ENCODE results near the gene GRHL1.

DNA sequence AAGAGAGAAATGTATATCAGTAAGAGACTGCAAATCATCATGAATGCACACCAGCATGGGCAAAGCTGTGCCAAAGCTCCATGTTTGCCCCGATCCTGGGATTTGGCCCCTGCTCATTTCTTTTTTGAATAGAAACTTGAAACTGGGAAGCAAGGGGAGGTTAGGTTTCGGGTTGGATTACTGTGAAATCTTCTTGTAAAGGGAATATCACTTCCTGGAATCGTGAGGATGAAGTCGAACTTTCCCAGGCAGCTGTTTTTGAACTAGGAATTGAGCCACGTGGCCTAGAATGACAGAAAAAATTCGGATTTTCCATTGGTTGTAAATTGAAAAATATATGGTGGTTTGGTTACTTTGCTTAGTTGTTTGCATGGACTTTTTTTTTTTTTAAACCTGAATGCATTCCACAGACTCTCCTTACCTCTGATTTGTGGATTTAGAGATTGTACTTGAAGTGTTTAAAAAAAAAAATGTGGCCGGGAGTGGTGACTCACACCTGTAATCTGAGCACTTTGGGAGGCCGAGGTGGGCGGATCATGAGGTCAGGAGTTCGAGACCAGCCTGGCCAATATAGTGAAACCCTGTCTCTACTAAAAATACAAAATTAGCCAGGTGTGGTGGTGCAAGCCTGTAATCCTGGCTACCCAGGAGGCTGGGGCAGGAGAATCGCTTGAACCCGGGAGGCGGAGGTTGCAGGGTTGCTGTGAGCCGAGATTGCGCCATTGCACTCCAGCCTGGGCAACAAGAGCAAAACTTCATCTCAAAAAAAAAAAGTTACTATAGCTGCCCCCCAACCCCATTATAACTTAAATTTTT lies 32.1 kb downstream of the GRHL1 start:
- TF ChIP-seq POLR2AphosphoS5 (IDR thresholded peaks at IDR 0.05; ENCODE audit: low read depth, low read length), result no peak
- TF ChIP-seq, protein P1, sequence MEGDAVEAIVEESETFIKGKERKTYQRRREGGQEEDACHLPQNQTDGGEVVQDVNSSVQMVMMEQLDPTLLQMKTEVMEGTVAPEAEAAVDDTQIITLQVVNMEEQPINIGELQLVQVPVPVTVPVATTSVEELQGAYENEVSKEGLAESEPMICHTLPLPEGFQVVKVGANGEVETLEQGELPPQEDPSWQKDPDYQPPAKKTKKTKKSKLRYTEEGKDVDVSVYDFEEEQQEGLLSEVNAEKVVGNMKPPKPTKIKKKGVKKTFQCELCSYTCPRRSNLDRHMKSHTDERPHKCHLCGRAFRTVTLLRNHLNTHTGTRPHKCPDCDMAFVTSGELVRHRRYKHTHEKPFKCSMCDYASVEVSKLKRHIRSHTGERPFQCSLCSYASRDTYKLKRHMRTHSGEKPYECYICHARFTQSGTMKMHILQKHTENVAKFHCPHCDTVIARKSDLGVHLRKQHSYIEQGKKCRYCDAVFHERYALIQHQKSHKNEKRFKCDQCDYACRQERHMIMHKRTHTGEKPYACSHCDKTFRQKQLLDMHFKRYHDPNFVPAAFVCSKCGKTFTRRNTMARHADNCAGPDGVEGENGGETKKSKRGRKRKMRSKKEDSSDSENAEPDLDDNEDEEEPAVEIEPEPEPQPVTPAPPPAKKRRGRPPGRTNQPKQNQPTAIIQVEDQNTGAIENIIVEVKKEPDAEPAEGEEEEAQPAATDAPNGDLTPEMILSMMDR (IDR thresholded peaks at IDR 0.05; ENCODE audit: control extremely low read depth in 1 of 3, insufficient read depth in 1 of 3, low read depth in 1 of 3, low read length in 3 of 3), result no peak
- no peak for TF ChIP-seq EZH2 (IDR thresholded peaks at IDR 0.05; ENCODE audit: low read depth, low read length, severe bottlenecking)
- no peak for TF ChIP-seq CHD2 (IDR thresholded peaks at IDR 0.05; ENCODE audit: low read length)
- TF ChIP-seq NRF1 (IDR thresholded peaks at IDR 0.05; ENCODE audit: low read depth, low read length), result no peak
- TF ChIP-seq JUND (IDR thresholded peaks at IDR 0.05; ENCODE audit: low read length), result no peak
- TF ChIP-seq RFX5 (IDR thresholded peaks at IDR 0.05; ENCODE audit: borderline replicate concordance, low read depth, low read length), result no peak

Measured in H1 (cell line).